Astrocyte (in vitro differentiated cells and primary cell): Measurements from ENCODE around the gene ABHD2. TPM values are rescaled to one million over a fixed set of nuclear protein-coding genes. Genes with fewer than 3 reads are reported as not detected.

Experiments used
- DNase-seq: peaks from one replicate; pipeline ENCODE4 v3.0.0-alpha.2; 2010; ENCODE audit warnings: low read depth
- FAIRE-seq: peaks from 2 replicates; lab custom pipeline; 2011; peaks lifted over from hg19 to GRCh38; lab: Jason Lieb, UNC
- H2AFZ ChIP-seq: 2 replicates; pipeline ENCODE4 v1.6.0; 2012; ENCODE audit warnings: low read depth, low read length, inconsistent platforms
- H3K27ac ChIP-seq: 2 replicates; pipeline ENCODE4 v1.5.1; 2011; ENCODE audit warnings: low read depth, low read length, inconsistent platforms
- H3K27me3 ChIP-seq: 2 replicates; pipeline ENCODE4 v1.6.0; 2011; ENCODE audit warnings: low read length, inconsistent platforms; ENCODE audit not compliant: insufficient read depth
- H3K36me3 ChIP-seq: 2 replicates; pipeline ENCODE4 v1.5.1; 2011; ENCODE audit warnings: low read length, inconsistent platforms; ENCODE audit not compliant: insufficient read depth
- H3K4me1 ChIP-seq: 2 replicates; pipeline ENCODE4 v1.5.1; 2011; ENCODE audit warnings: low read length, inconsistent platforms; ENCODE audit not compliant: insufficient read depth
- H3K4me2 ChIP-seq: 2 replicates; pipeline ENCODE4 v1.6.0; 2012; ENCODE audit warnings: low read length, inconsistent platforms
- H3K4me3 ChIP-seq: 2 replicates; pipeline ENCODE4 v1.5.1; 2011; ENCODE audit warnings: low read depth, mild to moderate bottlenecking, low read length, inconsistent platforms; ENCODE audit not compliant: insufficient read depth
- H3K79me2 ChIP-seq: 2 replicates; pipeline ENCODE4 v1.6.0; 2012; ENCODE audit warnings: mild to moderate bottlenecking, low read length, inconsistent platforms; ENCODE audit not compliant: insufficient read depth
- H3K9ac ChIP-seq: 2 replicates; pipeline ENCODE4 v1.6.0; 2012; ENCODE audit warnings: mild to moderate bottlenecking, low read length, inconsistent platforms
- H3K9me3 ChIP-seq: 2 replicates; pipeline ENCODE4 v1.5.1; 2012; ENCODE audit warnings: low read depth, mild to moderate bottlenecking, low read length, inconsistent platforms; ENCODE audit not compliant: insufficient read depth
- H4K20me1 ChIP-seq: 2 replicates; pipeline ENCODE4 v1.6.0; 2012; ENCODE audit warnings: low read length, inconsistent platforms; ENCODE audit not compliant: insufficient read depth
- H3K27ac Mint-ChIP-seq: one replicate; pipeline ENCODE4 v1.8.0; 2021; ENCODE audit warnings: mild to moderate bottlenecking, mixed read lengths; ENCODE audit not compliant: unreplicated experiment
- H3K27me3 Mint-ChIP-seq: one replicate; pipeline ENCODE4 v1.8.0; 2021; ENCODE audit warnings: low read depth, mixed read lengths; ENCODE audit not compliant: unreplicated experiment
- H3K36me3 Mint-ChIP-seq: one replicate; pipeline ENCODE4 v1.8.0; 2021; ENCODE audit warnings: low read depth, mixed read lengths; ENCODE audit not compliant: unreplicated experiment
- H3K4me1 Mint-ChIP-seq: one replicate; pipeline ENCODE4 v1.8.0; 2021; ENCODE audit warnings: low read depth, mixed read lengths; ENCODE audit not compliant: unreplicated experiment
- H3K4me3 Mint-ChIP-seq: one replicate; pipeline ENCODE4 v1.8.0; 2021; ENCODE audit warnings: mild to moderate bottlenecking, moderate library complexity, mixed read lengths; ENCODE audit not compliant: unreplicated experiment
- H3K9me3 Mint-ChIP-seq: one replicate; pipeline ENCODE4 v1.8.0; 2021; ENCODE audit warnings: mild to moderate bottlenecking, mixed read lengths; ENCODE audit not compliant: unreplicated experiment
- EZH2 ChIP-seq: IDR thresholded peaks from 2 replicates; pipeline ENCODE4 v1.6.1; 2012; ENCODE audit warnings: mild to moderate bottlenecking, low read length, inconsistent platforms; ENCODE audit not compliant: insufficient read depth
- total RNA-seq: library from RNA; stranded (reverse); gene quantifications from 2 replicates; pipeline ENCODE4 v1.2.1, GENCODE V29; 2021
- TF ChIP-seq, protein P1 (sequence below): IDR thresholded peaks from 2 replicates; pipeline ENCODE4 v1.5.1; 2011; ENCODE audit warnings: low read depth, mild to moderate bottlenecking, inconsistent platforms, low read length, moderate library complexity; ENCODE audit not compliant: insufficient read depth

ABHD2 gene
- total RNA-seq, 1 donor from 2014 or later = 41.3 TPM

DNA sequence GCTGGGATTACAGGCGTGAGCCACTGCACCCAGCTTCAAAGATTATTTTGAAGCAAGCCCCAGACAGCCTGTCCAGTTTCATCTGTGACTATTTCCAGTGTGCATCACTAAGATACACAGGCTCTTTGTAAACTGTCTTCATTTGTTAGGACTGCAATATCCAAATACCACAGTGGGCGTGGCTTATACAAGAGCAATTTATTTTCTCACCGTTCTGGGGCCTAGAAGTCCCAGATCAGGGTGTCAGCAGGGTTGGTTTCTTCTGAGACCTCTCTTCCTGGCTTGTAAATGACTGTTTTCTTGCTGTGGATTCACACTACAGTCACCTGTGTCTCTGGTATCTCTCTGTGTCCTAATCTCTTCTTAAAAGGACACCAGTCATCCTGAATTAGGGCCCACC lies 73.4 kb downstream of the ABHD2 start:
- Histone ChIP-seq H2AFZ (no peak overlapping the region), H3K4me2 (no peak overlapping the region), H3K36me3 (peaks cover 7% of the 10 kb centered on the region), H3K9me3 (no peaks in the 10 kb centered on the region), H4K20me1 (peaks cover 7% of the 10 kb centered on the region), H3K4me3 (no peak overlapping the region), H3K9ac (no peak overlapping the region), H3K4me1 (peaks cover 10% of the 10 kb centered on the region), H3K27ac (no peak overlapping the region), H3K27me3 (no peaks in the 10 kb centered on the region), H3K79me2 (no peaks in the 10 kb centered on the region)
- TF ChIP-seq, protein P1, sequence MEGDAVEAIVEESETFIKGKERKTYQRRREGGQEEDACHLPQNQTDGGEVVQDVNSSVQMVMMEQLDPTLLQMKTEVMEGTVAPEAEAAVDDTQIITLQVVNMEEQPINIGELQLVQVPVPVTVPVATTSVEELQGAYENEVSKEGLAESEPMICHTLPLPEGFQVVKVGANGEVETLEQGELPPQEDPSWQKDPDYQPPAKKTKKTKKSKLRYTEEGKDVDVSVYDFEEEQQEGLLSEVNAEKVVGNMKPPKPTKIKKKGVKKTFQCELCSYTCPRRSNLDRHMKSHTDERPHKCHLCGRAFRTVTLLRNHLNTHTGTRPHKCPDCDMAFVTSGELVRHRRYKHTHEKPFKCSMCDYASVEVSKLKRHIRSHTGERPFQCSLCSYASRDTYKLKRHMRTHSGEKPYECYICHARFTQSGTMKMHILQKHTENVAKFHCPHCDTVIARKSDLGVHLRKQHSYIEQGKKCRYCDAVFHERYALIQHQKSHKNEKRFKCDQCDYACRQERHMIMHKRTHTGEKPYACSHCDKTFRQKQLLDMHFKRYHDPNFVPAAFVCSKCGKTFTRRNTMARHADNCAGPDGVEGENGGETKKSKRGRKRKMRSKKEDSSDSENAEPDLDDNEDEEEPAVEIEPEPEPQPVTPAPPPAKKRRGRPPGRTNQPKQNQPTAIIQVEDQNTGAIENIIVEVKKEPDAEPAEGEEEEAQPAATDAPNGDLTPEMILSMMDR = no peak
- H3K9me3 Mint-ChIP-seq = peaks cover 3% of the 10 kb centered on the region
- H3K36me3 Mint-ChIP-seq = peaks cover 6% of the 10 kb centered on the region
- DNase-seq = no peak
- no peak overlapping the region for H3K4me3 Mint-ChIP-seq
- H3K4me1 Mint-ChIP-seq = peaks cover 7% of the 10 kb centered on the region
- H3K27me3 Mint-ChIP-seq = no peaks in the 10 kb centered on the region
- no peak for FAIRE-seq
- H3K27ac Mint-ChIP-seq = no peak overlapping the region

DNA sequence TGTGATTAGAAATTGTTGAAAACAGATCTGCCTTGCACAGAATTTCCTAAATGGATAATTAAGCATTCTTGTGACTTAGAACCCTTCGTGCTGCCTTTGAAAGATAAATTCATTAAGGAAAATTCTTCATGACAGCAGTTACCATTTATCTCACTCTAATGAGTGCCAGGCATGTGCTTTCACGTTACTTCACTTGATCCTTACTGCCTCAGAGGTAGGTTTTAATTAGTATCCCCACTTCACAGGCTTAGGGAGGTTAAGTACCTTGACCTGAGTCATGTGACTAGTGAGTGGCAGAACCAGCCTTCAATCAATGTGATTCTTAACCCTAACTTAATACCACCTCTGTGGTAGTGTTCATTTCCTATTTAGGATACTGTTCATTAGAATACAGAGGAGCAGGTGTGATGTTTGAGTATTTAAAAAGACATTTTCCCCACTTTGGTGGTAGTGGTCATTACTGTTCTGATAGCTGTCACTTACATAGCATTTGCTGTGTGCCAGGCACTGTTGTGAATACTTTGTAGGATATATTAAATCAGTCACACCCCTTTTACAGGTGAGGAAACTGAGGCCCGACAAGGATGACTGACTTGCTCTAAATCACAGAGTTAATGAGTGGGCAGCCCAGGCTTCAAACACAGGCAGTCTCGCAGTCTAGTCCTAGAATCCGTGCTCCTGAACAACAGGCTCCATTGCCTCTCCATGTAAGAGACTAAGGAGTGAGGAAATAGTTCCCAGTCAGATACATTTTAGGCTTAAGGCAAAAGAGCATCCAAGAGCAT lies 75.2 kb downstream of the ABHD2 start:
- Histone ChIP-seq H3K27me3 (no peaks in the 10 kb centered on the region), H3K79me2 (no peaks in the 10 kb centered on the region), H3K9me3 (no peaks in the 10 kb centered on the region), H3K4me3 (no peak overlapping the region), H3K27ac (no peak overlapping the region), H2AFZ (no peak overlapping the region), H4K20me1 (peaks cover 7% of the 10 kb centered on the region), H3K4me1 (peaks cover 27% of the 10 kb centered on the region), H3K9ac (no peak overlapping the region), H3K36me3 (peaks cover 3% of the 10 kb centered on the region), H3K4me2 (no peak overlapping the region)
- DNase-seq = no peak
- TF ChIP-seq, protein P1 = no peak
- no peak for TF ChIP-seq EZH2
- Mint-ChIP-seq H3K36me3 (peaks cover 5% of the 10 kb centered on the region), H3K4me1 (peaks cover 19% of the 10 kb centered on the region), H3K9me3 (peaks cover under 1% of the 10 kb centered on the region), H3K4me3 (no peak overlapping the region), H3K27me3 (no peaks in the 10 kb centered on the region), H3K27ac (peak overlapping the region; percentile 15)
- FAIRE-seq = no peak

DNA sequence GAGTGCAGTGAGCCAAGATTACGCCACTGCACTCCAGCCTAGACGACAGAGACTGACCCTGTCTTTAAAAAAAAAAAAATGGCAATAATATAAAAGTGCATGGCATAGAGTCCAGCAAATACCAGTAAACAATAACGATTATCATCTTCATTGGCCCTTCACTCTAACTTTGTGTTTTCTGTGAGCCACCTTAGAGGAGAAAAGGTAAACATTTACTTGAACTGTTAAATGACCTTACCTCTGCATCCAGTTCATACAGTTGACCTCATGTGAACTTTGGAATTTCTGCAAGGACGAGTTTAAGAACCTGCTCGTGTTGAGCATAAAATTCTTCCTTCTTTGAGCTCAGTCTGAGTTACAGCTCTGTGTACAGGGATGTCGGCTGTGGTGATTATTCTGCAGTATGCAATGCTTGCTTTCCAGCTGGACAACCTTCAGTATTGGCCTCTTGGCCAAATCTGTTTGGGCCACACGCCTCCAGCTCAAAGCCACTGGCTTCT lies 76.5 kb downstream of the ABHD2 start:
- no peak for FAIRE-seq
- Histone ChIP-seq H3K9me3 (no peaks in the 10 kb centered on the region), H3K4me2 (no peak overlapping the region), H3K36me3 (no peaks in the 10 kb centered on the region), H2AFZ (no peak overlapping the region), H3K4me1 (peaks cover 27% of the 10 kb centered on the region), H3K79me2 (no peaks in the 10 kb centered on the region), H4K20me1 (peaks cover 7% of the 10 kb centered on the region), H3K4me3 (no peak overlapping the region), H3K27me3 (no peaks in the 10 kb centered on the region), H3K27ac (no peak overlapping the region), H3K9ac (no peak overlapping the region)
- TF ChIP-seq, protein P1 = no peak
- TF ChIP-seq EZH2 = no peak
- no peak overlapping the region for H3K4me3 Mint-ChIP-seq
- H3K27ac Mint-ChIP-seq = no peak overlapping the region
- peaks cover 3% of the 10 kb centered on the region for H3K36me3 Mint-ChIP-seq
- peaks cover 23% of the 10 kb centered on the region for H3K4me1 Mint-ChIP-seq
- no peaks in the 10 kb centered on the region for H3K27me3 Mint-ChIP-seq
- no peaks in the 10 kb centered on the region for H3K9me3 Mint-ChIP-seq
- no peak for DNase-seq
